ENCODE measurements around the gene RFWD3. TPM values are rescaled to one million over a fixed set of nuclear protein-coding genes. Genes with fewer than 3 reads are reported as not detected.

The RFWD3 gene
- total and polyA plus RNA-seq, 2 donors (not counting 1 experiment from before 2014, with no cell fraction given) = 12.9 to 15.2 TPM

GRCh38 chr16:74713876-74714275 is 47.2 kb upstream of the RFWD3 start:
- Histone ChIP-seq H3K27me3 (ENCODE audit: control insufficient read depth, insufficient read depth, low read length) (peaks cover 2% of the 10 kb centered on the region), H3K79me2 (ENCODE audit: control insufficient read depth, insufficient read depth, low read length) (no peaks in the 10 kb centered on the region), H3K27ac (ENCODE audit: insufficient read depth, low read length) (no peak overlapping the region), H3K4me1 (ENCODE audit: control insufficient read depth, extremely low read depth, insufficient read depth, low read length) (no peaks in the 10 kb centered on the region), H3K36me3 (ENCODE audit: control insufficient read depth, insufficient read depth, low read length) (no peaks in the 10 kb centered on the region), H2AFZ (ENCODE audit: low read length) (no peak overlapping the region), H3K9ac (ENCODE audit: insufficient read depth, low read length) (no peak overlapping the region), H3K4me2 (ENCODE audit: extremely low read depth, insufficient read depth, low read length) (no peak overlapping the region), H3K4me3 (replicated peaks in 1 of 4; ENCODE audit: control extremely low read depth in 1 of 4, insufficient read depth in 1 of 4, low read depth in 3 of 4, low read length in 4 of 4) (no peak overlapping the region), H4K20me1 (ENCODE audit: control insufficient read depth, extremely low read depth, insufficient read depth, low read length) (peaks cover 2% of the 10 kb centered on the region), H3K9me3 (ENCODE audit: control insufficient read depth, insufficient read depth, low read depth, low read length) (no peaks in the 10 kb centered on the region)
- DNase-seq (ENCODE audit: low read depth in 2 of 2) = no peak
- no peak for TF ChIP-seq EZH2 (IDR thresholded peaks at IDR 0.05; ENCODE audit: low read length, missing control alignments)
- TF ChIP-seq CTCF (conservative IDR thresholded peaks at IDR 0.05 in 1 of 2, IDR thresholded peaks at IDR 0.05 in 1 of 2; ENCODE audit: low read depth in 1 of 2, low read length in 2 of 2) = no peak

- Histone ChIP-seq H3K36me3 (ENCODE audit: control insufficient read depth, insufficient read depth, low read length) (no peaks in the 10 kb centered on the region), H3K79me2 (ENCODE audit: control insufficient read depth, insufficient read depth, low read length) (no peaks in the 10 kb centered on the region), H3K4me1 (ENCODE audit: control insufficient read depth, extremely low read depth, insufficient read depth, low read length) (no peaks in the 10 kb centered on the region), H3K9me3 (ENCODE audit: control insufficient read depth, insufficient read depth, low read depth, low read length) (no peaks in the 10 kb centered on the region), H3K9ac (ENCODE audit: insufficient read depth, low read length) (no peak overlapping the region), H3K4me2 (ENCODE audit: extremely low read depth, insufficient read depth, low read length) (no peak overlapping the region), H3K27ac (ENCODE audit: insufficient read depth, low read length) (no peak overlapping the region), H3K27me3 (ENCODE audit: control insufficient read depth, insufficient read depth, low read length) (peaks cover 2% of the 10 kb centered on the region), H3K4me3 (replicated peaks in 1 of 4; ENCODE audit: control extremely low read depth in 1 of 4, insufficient read depth in 1 of 4, low read depth in 3 of 4, low read length in 4 of 4) (no peak overlapping the region), H2AFZ (ENCODE audit: low read length) (no peak overlapping the region), H4K20me1 (ENCODE audit: control insufficient read depth, extremely low read depth, insufficient read depth, low read length) (peaks cover 2% of the 10 kb centered on the region)
- TF ChIP-seq CTCF (conservative IDR thresholded peaks at IDR 0.05 in 1 of 2, IDR thresholded peaks at IDR 0.05 in 1 of 2; ENCODE audit: low read depth in 1 of 2, low read length in 2 of 2) (no peak), EZH2 (IDR thresholded peaks at IDR 0.05; ENCODE audit: low read length, missing control alignments) (no peak)
- DNase-seq (ENCODE audit: low read depth in 2 of 2) = no peak
Measured at GRCh38 chr16:74713325-74713724, 46.6 kb upstream of the RFWD3 start.

- H3K27me3 ChIP-seq (ENCODE audit: control insufficient read depth, insufficient read depth, low read length) = peaks cover 4% of the 10 kb centered on the region
- TF ChIP-seq EZH2 (IDR thresholded peaks at IDR 0.05; ENCODE audit: low read length, missing control alignments) (no peak), CTCF (conservative IDR thresholded peaks at IDR 0.05 in 1 of 2, IDR thresholded peaks at IDR 0.05 in 1 of 2; ENCODE audit: low read depth in 1 of 2, low read length in 2 of 2) (no peak)
- peaks cover 2% of the 10 kb centered on the region for H4K20me1 ChIP-seq (ENCODE audit: control insufficient read depth, extremely low read depth, insufficient read depth, low read length)
- H3K27ac ChIP-seq (ENCODE audit: insufficient read depth, low read length) = no peak overlapping the region
- H3K4me3 ChIP-seq (replicated peaks in 1 of 4; ENCODE audit: control extremely low read depth in 1 of 4, insufficient read depth in 1 of 4, low read depth in 3 of 4, low read length in 4 of 4) = no peak overlapping the region
- DNase-seq (ENCODE audit: low read depth in 2 of 2) = no peak
- no peak overlapping the region for H3K4me2 ChIP-seq (ENCODE audit: extremely low read depth, insufficient read depth, low read length)
- no peaks in the 10 kb centered on the region for H3K79me2 ChIP-seq (ENCODE audit: control insufficient read depth, insufficient read depth, low read length)
- no peak overlapping the region for H2AFZ ChIP-seq (ENCODE audit: low read length)
- H3K36me3 ChIP-seq (ENCODE audit: control insufficient read depth, insufficient read depth, low read length) = no peaks in the 10 kb centered on the region
- no peaks in the 10 kb centered on the region for H3K9me3 ChIP-seq (ENCODE audit: control insufficient read depth, insufficient read depth, low read depth, low read length)
- H3K4me1 ChIP-seq (ENCODE audit: control insufficient read depth, extremely low read depth, insufficient read depth, low read length) = no peaks in the 10 kb centered on the region
- H3K9ac ChIP-seq (ENCODE audit: insufficient read depth, low read length) = no peak overlapping the region
Measured at GRCh38 chr16:74711938-74712337, 45.3 kb upstream of the RFWD3 start.
